GM18511 (cell line): ENCODE measurements around the gene PTRHD1.
"Not testable (repeated sequence)": the region's sequence is repeated elsewhere in the genome, so short reads cannot be mapped to it uniquely, and the experiment has no call there.

Experiments used
- ATAC-seq: cut with Tn5 transposase; IDR thresholded peaks from one replicate; pipeline ENCODE4 v1.9.1; 2021; ENCODE audit warnings: mild to moderate bottlenecking, moderate library complexity; ENCODE audit not compliant: unreplicated experiment

The PTRHD1 gene

DNA sequence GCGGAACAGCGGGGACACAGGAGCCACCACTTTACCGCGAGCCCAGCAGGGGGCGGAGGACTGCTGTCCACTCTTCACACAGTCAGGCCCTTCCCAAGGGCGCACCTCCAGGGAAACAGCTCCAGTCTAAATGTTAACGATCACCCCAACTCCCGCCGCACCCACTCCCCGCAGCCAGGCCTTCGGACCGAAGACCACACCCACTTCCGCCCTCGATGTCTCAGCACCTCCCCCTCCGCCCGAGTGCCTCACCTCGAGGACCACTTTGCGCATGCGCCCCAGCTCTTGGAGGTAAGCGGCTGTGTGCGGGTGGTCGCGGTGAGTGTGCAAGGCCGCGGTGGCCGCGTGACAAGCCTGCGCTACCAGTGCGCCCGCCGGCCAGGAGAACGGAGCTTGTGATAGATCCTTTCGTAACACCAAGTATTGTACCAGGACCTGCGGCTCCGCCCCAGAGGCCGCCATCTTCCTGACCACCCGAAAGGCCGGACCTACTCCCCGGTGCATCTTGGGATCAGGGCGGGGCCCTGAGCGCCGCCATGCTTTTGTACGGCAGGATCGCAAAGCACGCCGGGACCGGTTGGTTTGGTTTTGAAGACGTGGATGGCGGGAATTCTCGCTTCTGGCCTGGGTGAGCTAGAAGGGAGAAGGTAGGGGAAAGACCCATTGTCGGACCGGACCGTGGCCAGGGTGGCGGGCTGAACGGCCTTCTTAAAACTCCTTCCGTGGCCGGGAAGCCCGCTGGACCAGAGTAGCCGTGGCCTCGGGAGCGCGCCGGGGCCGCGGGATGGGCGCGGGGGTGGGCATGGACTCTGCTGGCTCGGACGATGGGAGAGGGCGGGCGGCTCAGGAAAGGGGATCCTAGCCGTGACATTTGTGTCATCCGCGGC is at the start of gene PTRHD1, which contains the start of gene CENPO:
PTRHD1 (minus strand) TSS at position 518 of the 887 bp plus-strand sequence; CDS start at position 504, 14 bp downstream.
CENPO (plus strand) TSS at position 552 of the 887 bp plus-strand sequence. CDS start 495 bp downstream, outside the sequence.
- peak; percentile 95 for ATAC-seq

DNA sequence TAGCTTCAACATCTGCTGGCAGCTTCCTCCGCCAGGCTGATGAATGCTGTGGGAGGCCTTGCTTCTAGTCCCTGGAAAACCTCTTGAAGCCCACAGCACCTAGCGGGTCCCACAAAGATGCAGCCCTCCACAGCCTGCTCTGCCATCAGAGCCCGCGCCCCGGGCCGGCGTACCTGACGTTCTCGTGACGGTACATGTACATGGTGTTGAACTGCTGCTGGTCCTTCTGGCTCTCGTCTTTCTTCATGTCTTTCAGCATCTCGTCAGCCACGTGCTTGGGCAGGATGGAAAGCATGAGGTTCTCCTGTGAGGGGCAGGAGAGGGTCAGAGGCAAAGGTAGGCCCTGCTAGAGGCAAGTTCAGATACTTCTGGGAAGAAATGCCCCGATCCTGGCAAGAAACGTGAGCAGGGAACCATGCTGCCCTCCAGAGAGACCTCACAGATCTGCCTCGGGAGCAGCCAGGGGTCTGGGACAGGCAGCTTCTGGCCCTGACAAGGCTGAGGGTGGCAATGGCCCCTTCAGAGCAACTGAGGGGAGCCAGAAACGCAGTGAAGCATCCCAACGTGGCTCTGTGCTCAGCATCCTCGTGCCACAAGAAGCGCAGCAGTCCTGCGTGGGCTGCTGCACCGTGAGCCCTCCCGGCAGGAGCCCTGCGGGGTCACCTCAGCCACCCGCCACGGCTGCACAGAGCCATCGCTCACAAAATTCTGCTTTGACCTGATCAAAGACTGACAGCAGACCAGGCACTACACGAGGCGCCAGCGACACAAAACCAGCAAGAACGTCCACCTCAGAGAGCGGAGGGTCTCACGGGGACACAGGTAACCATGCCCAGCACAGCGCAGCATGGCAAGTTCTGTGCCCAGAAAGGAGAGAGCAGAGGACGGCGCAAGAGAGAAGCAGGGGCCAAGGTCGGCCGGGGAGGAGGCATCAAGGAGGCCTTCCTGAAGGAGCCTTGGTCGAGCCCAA is 49.2 kb upstream of the PTRHD1 start:
- ATAC-seq = no peak

GRCh38 chr2:24840962-24841945 is 48.1 kb upstream of the PTRHD1 start:
- ATAC-seq = no peak

- no peak for ATAC-seq
These were observed 47.1 kb upstream of the PTRHD1 start for GRCh38 chr2:24840164-24840869.

GRCh38 chr2:24839729-24840128 is 46.5 kb upstream of the PTRHD1 start:
- ATAC-seq = no peak

DNA sequence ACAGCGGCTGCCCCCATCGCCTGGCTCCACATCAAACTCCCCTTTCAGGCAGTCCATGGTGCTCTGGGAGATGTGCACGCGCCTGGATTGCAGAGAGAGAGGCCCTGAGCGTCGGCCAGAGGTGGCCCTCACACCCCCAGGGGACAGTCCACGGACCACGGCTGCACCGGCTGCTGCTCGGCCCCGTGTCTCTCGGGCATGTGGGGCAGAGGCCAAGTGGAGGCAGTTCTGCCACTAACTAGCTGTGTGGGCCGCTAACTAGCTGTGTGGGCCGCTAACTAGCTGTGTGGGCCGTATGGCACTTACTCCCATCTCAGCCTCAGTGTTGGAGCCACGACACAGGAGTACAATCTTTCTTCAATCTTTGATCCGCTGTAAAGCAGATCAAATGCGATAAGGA is 45.4 kb upstream of the PTRHD1 start:
- no peak for ATAC-seq

DNA sequence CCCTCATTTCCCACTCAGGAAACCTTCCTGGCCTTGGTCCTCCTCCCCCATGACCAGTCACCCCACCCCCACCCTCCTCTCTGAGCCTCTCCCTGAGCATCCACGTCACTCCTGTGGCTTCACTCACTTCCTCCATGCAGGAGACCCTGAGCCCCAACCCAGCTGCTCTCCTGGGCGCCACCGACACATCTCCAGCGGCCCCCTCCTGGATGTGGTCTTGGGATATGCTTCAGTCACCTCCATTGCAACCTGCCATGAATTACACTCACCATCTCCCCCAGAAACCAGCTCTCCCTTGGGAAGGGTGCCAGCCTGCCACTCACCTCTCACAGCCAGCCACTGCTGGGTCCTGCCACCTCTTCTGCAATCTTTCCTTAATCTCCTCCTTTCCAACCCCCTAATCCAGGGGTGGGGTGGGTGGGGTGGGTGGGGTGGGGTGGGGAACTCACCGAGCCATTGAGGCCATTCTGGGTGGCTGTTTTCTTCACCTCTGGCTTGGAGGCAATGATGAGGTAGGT is 44.9 kb upstream of the PTRHD1 start:
- ATAC-seq = no peak

GRCh38 chr2:24836706-24837105 is 43.5 kb upstream of the PTRHD1 start:
- ATAC-seq = no peak

DNA sequence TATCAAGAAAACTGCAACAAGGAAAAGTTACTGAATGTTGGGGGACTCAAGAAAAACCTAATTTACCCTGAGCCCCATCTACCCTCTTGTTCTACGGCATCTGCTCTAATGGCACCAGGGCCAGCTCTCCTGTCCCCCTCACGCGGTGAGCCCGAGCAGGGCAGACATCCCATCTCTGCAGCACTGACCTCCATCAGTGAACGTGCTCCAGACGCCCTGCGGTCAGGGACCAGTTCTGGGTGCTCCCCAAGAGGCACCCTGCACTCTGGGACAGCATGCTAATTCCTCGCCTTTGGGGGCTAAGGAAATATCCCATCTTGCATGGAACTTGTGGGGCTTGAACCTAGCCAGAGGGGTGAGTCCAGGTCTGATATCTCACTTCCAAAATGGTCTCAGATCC is 43.0 kb upstream of the PTRHD1 start:
- no peak for ATAC-seq

DNA sequence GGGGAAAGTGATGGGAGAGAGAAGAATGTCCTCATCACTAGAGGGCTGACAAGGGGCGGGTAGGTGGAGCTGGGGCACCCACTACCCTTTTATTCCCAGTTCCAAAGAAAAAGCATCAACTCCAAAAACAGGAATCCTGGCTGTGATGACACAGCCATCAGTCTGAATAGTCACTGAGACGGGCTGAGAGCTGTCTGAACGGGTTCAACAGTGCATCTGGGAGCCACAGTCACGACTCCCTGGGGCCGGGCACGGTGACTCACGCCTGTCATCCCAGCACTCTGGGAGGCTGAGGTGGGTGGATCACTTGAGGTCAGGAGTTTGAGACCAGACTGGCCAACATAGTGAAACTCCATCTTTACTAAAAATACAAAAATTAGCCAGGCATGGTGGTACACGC is 42.2 kb upstream of the PTRHD1 start:
- ATAC-seq = not testable (repeated sequence)

DNA sequence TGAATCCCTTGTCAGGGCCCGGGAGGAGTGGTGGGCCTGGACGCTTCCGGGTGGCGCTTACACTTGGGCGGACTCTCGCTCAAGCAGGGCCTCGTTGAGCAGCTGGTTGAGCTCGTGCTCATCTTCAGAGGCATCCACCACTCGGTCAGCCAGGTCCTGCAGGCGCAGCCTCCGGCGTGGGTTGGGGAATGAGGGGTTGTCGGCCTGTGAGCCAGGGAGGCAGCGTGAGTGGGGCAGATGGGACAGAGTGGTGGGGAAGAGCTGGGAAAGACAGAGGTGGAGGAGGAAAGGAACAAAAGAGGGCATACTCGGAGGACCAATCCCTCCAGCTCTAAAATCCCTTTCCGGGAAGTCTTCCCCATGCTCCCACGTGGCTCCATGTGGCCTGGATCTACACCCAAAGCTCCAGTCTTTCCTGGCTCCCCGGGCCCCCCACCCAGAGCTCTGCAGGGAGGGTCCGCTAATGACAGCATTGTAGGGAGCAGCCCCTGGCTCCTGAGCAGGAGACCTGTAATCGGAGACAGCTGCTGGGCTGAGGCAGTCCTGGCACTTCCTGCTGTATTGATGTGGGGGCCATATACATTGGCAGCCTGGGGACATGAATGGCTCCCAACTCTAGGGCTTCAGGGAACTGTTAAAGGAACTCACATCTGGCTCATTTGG is 41.7 kb upstream of the PTRHD1 start:
- no peak for ATAC-seq

GRCh38 chr2:24833821-24834732 is 40.9 kb upstream of the PTRHD1 start:
- ATAC-seq = no peak

DNA sequence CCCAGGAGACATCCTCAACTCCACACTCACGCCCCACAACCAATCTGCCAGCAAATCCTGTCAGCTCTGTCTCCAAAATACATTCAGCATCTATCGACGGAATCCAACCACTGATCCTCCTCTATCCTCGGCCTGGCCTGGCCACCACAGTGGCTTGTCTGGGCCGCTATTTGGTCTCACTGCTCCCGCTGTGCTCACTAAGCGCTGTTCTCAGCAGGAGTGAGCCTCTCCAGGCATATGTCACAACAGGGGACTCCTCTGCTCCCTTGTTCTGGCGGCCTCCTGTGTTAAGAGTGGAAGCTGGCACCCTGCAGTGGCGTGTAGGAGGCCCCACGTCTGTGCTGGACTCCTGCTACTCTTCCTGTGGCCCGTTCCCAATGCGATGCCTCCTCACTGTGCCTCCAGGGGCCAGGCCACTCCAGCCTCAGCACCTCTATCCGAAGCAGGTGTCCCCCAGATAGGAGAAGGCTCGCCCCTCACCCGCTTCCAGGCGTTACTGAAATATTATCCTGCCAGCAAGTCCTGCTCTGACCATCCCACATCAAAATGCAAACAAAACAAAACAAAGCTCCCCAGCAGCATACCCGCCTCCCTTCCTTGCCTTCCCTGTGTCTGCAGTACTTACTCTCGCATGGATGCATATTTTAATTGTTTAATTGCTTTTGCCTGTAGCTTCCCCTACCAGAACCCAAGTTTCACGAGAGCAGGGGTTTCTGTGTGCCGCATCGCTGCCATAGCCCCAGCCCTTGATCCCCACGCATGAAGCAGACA is 39.9 kb upstream of the PTRHD1 start:
- ATAC-seq = no peak

DNA sequence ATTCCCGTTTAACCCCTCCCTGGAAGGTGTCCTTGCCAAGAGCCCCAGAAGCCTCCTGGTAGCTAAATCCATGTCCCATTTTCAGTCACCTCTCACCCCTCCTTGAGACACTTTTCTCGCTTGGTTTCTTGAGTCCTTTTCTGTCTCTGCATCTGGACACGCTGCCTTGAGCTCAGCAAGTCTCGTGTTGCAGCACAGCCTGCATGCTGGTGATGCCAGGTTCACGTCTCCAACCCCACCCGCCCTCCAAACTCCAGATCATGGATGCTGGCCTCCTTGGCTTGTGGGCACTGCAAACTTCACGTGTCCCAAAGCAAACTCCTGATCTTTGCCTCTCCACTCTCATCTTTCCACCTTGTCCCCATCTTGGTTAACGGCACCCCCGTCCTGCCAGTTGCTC is 39.3 kb upstream of the PTRHD1 start:
- no peak for ATAC-seq

- ATAC-seq = no peak
These were observed 38.9 kb upstream of the PTRHD1 start for GRCh38 chr2:24832073-24832461.

- ATAC-seq = no peak
These were observed 38.3 kb upstream of the PTRHD1 start for GRCh38 chr2:24831221-24832072.
